Lower leg skin (tissue), 3 donors: ENCODE data around the gene HAND1.

Source experiments
- POLR2A ChIP-seq, 2 donors: fragments of 450-650 bp; IDR thresholded peaks; one replicate each; pipeline ENCODE4 v1.6.1; 2016 to 2017; ENCODE audit warnings: antibody characterized with exemption in 2 of 2, mild to moderate bottlenecking in 1 of 2, moderate library complexity in 1 of 2
- TF ChIP-seq, protein P1 (sequence below), 3 donors: fragments of 450-650 bp; IDR thresholded peaks; one replicate each; pipeline ENCODE4 v1.5.1; 2016; ENCODE audit warnings: antibody characterized with exemption in 3 of 3, mild to moderate bottlenecking in 3 of 3, moderate library complexity in 2 of 3

DNA sequence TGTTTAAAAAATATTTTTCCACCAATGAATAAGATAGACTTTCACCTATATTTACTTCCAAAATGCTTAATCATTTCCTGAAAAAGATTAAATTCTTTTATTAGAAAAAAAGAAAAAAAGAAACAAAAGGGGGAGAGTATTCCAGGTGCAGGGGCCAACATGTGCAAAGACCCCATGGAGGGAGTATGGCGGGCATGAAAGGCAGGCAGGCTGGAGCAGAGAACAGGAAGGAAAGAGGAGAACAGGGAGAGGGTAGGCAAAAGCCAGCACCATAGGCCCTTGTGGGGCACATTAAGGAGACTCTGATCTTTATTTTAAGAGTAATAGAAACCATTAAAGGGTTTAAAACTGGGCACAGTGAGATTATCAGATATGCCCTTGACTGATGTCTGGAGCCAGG is 48.7 kb downstream of the HAND1 start:
- TF ChIP-seq, protein P1, sequence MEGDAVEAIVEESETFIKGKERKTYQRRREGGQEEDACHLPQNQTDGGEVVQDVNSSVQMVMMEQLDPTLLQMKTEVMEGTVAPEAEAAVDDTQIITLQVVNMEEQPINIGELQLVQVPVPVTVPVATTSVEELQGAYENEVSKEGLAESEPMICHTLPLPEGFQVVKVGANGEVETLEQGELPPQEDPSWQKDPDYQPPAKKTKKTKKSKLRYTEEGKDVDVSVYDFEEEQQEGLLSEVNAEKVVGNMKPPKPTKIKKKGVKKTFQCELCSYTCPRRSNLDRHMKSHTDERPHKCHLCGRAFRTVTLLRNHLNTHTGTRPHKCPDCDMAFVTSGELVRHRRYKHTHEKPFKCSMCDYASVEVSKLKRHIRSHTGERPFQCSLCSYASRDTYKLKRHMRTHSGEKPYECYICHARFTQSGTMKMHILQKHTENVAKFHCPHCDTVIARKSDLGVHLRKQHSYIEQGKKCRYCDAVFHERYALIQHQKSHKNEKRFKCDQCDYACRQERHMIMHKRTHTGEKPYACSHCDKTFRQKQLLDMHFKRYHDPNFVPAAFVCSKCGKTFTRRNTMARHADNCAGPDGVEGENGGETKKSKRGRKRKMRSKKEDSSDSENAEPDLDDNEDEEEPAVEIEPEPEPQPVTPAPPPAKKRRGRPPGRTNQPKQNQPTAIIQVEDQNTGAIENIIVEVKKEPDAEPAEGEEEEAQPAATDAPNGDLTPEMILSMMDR (IDR thresholded peaks at IDR 0.05) = no peak
- no peak for TF ChIP-seq POLR2A (IDR thresholded peaks at IDR 0.05)
